Pulmonary artery endothelial cell (primary cell): ENCODE data around the gene BEND2. TPM values are rescaled to one million over a fixed set of nuclear protein-coding genes. Genes with fewer than 3 reads are reported as not detected.

Experiments
- DNase-seq: peaks from one replicate; pipeline ENCODE4 v3.0.0-alpha.2; 2011; ENCODE audit warnings: low read depth, low spot score
- total RNA-seq: library from RNA; depleted of rRNA; stranded (reverse); fragments of >200 nt; gene quantifications from 2 replicates; pipeline ENCODE4 v1.2.3, GENCODE V29; 2014

BEND2 gene
- total RNA-seq, 1 donor from 2014 or later: not detected

GRCh38 chrX:18146009-18146408 lies 74.7 kb downstream of the BEND2 start:
- DNase-seq: no peak

DNA sequence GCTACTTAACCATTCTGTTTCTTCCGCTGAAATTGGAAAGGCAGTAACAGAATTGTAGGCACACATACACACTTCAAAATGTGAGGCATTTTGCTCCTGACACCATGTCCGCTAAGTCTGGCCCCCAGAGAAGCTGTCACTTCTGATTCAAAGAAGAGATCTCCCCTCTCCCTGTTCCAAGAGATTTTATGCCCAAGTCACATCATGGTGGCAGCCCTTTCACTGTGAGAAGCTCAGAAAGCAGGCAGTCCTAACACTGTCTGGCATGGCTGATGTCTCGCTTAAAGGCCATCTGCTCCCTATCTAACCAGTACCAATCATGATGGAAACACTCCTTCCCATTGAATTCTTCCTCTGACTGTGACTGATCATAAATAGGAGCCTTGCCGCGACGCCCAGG lies 83.9 kb downstream of the BEND2 start:
- no peak for DNase-seq

DNA sequence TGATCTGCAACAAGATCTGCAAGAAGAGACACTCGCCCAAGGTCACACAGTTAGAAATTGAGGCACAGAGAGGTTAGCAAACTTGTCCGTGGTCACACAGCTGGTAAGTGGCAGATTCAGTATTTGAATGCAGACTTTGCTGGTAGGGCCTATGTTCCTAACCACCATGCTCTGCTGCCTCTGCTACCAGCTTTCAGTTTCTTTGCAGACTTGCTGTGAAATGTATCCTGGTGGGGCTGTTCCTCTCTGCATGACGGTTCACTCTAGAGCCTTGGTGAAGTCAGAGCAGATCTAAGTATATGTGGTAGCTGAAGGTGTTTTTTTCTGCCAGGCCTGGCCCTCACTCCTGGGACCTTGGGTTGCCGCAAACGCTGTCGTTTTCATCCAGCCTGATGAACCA lies 87.1 kb downstream of the BEND2 start:
- no peak for DNase-seq

DNA sequence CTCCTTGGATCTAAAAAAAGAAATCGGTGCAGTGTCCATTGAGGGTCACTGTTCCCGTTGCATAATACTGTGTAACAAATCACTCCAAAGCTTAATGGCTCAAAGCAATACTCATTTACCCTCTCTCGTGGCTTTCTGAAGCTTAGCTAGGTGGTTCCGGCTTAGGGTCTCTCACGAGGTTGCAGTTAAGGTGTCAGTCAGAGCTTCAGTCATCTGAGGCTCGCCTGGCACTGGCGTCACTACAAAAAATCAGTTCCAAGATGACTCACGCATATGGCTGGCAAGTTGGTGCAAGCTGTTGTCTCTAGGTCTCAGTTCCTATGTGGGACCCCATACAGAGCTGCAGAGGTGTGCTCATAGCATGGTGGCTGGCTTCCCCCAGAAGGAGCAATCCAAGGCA lies 91.0 kb downstream of the BEND2 start:
- no peak for DNase-seq

DNA sequence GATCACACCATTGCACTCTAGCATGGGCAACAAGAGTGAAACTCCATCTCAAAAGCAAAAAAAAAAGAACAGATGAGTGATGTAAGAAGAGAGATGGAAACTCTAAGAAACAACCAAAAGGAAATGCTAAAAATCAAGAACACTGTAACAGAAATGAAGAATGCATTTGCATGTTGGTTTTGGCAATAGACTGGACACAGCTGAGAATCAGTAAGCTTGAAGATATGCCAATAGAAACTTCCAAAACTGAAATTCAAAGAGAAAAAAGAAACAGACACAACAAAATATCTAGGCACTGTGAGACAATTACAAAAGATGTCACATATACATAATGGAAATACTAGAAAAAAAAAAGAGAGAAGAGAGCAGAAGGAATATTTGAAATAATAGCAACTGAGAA lies 93.7 kb downstream of the BEND2 start:
- no peak for DNase-seq

DNA sequence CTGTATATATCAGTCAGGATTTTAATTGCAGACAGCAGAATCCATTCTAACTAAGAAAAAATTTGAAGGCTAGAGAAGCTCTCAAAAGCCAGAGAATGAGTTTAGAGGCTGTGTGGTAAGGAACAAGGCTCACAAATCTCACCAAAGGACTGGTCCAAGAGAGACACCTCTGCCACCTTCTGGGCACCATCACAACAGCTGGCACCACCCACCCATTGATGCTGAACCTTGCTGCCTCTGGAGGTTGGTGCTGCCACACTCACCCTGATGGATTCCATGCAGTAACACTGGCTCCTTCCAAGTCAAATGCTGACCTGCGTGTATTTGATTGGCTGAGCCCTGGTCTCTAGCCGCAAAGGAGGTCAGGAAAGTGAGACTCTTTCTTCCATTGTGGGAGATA lies 100.8 kb downstream of the BEND2 start:
- no peak for DNase-seq

Other genes starting within 250 kb of the BEND2 start
- gene SCML2, start 133.8 kb upstream of the BEND2 start, total RNA-seq: 1.6 and 2.6 TPM in 2 replicates
- gene CDKL5, start 204.7 kb upstream of the BEND2 start, total RNA-seq: 2.0 and 2.5 TPM in 2 replicates